Activated CD4-positive, alpha-beta T cell treated with anti-CD3 and anti-CD28 coated beads for 36 hours (primary cell): ENCODE data around the gene RFX4. TPM values are rescaled to one million over a fixed set of nuclear protein-coding genes. Genes with fewer than 3 reads are reported as not detected.
A peak's percentile ranks its signal among the peaks of the same experiment; 100 is the strongest.
"Not testable (repeated sequence)": the region's sequence is repeated elsewhere in the genome, so short reads cannot be mapped to it uniquely, and the experiment has no call there.

ENCODE experiments used
- ATAC-seq: fragments of 200-7000 bp; cut with Tn5 transposase; one replicate; pipeline ENCODE4 v1.10.0; 2021; ENCODE audit warnings: mild to moderate bottlenecking, moderate library complexity
- CTCF ChIA-PET: fragments of 350-600 bp; sonication (Branson Sonifier 250); formaldehyde crosslinking; loops from one replicate; lab custom pipeline; 2021; ENCODE audit warnings: antibody characterized with exemption; lab: Charles Lee
- POLR2A ChIA-PET: fragments of 350-600 bp; sonication (Branson Sonifier 250); formaldehyde crosslinking; loops from one replicate; lab custom pipeline; 2021; ENCODE audit warnings: antibody characterized with exemption, inconsistent platforms; lab: Charles Lee
- DNase-seq: peaks from one replicate; pipeline ENCODE4 v3.0.0-alpha.2; 2020
- H3K27ac Mint-ChIP-seq: one replicate; pipeline ENCODE4 v1.8.0; 2021; ENCODE audit warnings: mixed read lengths
- H3K27me3 Mint-ChIP-seq: one replicate; pipeline ENCODE4 v1.8.0; 2021; ENCODE audit warnings: mixed read lengths
- H3K36me3 Mint-ChIP-seq: one replicate; pipeline ENCODE4 v1.8.0; 2021; ENCODE audit warnings: low read depth, mixed read lengths
- H3K4me1 Mint-ChIP-seq: one replicate; pipeline ENCODE4 v1.8.0; 2021; ENCODE audit warnings: mixed read lengths
- H3K4me3 Mint-ChIP-seq: one replicate; pipeline ENCODE4 v1.8.0; 2021; ENCODE audit warnings: mild to moderate bottlenecking, moderate library complexity, mixed read lengths
- H3K9me3 Mint-ChIP-seq: one replicate; pipeline ENCODE4 v1.8.0; 2021; ENCODE audit warnings: low read depth, mixed read lengths
- intact Hi-C, 2 experiments: fragments of 100-400 bp; cut with DNase I in 1 of 2; cut with micrococcal nuclease in 1 of 2; formaldehyde crosslinking; loops; one replicate each; pipeline versions ENCODE4 v1.14.2 to v1.15.1; 2022 to 2024; cut with DNase I, micrococcal nuclease
- total RNA-seq, 2 experiments: library from RNA; stranded (reverse); gene quantifications; one replicate each; pipeline ENCODE4 v1.2.3, GENCODE V29; 2021

Gene RFX4
- total RNA-seq, 2 experiments from 2014 or later, result not detected

DNA sequence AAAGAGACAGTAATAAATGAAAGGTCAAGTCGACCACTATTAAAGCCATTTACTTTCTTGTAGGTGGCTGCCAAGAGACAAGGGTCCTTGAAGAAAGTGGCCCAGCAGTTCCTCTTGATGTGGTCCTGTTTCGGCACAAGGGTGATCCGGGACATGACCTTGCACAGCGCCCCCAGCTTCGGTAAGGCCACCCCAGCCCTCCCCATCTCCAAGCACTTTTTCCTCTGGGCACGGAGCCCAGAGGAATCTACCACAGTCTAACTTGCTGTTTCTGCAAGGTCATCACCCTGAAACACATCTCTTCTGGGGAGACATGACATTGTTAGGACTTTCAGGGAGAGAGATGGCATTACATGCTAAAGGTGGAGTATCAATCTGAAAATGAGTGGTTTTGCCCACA, 137.9 kb downstream of the RFX4 start:
- intact Hi-C loops, result no loop called here
- no peaks in the 10 kb centered on the region for H3K4me1 Mint-ChIP-seq
- POLR2A ChIA-PET, result no interaction called here

DNA sequence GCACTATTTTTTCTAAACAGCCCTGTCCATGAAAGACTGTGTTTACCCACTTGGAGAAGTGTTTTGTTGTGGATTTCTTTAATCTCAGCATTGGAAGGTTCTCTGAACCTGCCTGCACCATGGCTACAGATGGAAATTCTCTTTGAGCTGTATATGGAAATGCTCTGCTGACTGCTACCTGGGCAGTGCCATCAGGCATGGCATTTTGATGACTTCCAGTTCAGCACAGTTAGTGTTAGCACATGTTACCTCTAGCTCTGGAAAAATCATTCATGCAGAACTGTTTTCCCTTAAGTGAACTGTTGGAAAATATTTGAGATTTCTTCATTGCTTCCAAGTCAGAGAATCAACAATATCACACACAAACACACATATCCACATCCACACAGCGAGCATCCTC, 139.1 kb downstream of the RFX4 start:
- Mint-ChIP-seq H3K9me3 (no peaks in the 10 kb centered on the region), H3K4me1 (peaks cover 3% of the 10 kb centered on the region), H3K4me3 (no peak overlapping the region), H3K27ac (no peak overlapping the region), H3K36me3 (no peaks in the 10 kb centered on the region), H3K27me3 (no peaks in the 10 kb centered on the region)
- CTCF ChIA-PET, result no interaction called here
- POLR2A ChIA-PET, result no interaction called here
- ATAC-seq, result no peak
- no peak for DNase-seq
- intact Hi-C loops, result no loop called here

More for the DNA sequence above, 137.9 kb downstream of the RFX4 start:
- Mint-ChIP-seq H3K4me3 (no peak overlapping the region), H3K27me3 (no peaks in the 10 kb centered on the region), H3K9me3 (no peaks in the 10 kb centered on the region), H3K36me3 (no peaks in the 10 kb centered on the region), H3K27ac (no peak overlapping the region)
- CTCF ChIA-PET, result no interaction called here
- ATAC-seq, result no peak
- no peak for DNase-seq

DNA sequence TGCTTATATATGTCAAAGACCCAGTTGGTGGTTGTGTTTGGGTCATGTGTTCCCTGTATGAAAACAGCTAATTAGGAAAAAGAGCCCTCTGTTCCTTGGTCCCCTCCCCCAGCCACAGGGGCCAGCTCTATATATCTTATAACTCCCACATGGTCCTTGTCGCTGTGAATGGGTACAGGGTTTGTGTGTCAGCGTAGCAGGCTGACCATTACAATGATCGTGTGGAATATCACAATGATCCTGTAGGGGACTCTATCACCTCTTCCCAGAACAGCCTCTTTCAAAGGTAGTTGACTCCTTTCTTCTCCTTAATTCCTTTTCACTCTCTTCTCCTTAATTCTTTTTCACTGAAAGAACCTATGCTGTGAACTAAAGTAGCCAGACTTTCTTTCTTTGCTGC, 140.0 kb downstream of the RFX4 start:
- no peaks in the 10 kb centered on the region for H3K36me3 Mint-ChIP-seq
- H3K27ac Mint-ChIP-seq, result no peak overlapping the region
- no peaks in the 10 kb centered on the region for H3K27me3 Mint-ChIP-seq
- ChIA-PET POLR2A (no interaction called here), CTCF (no interaction called here)
- H3K4me1 Mint-ChIP-seq, result peaks cover 3% of the 10 kb centered on the region
- no peaks in the 10 kb centered on the region for H3K9me3 Mint-ChIP-seq
- H3K4me3 Mint-ChIP-seq, result no peak overlapping the region
- ATAC-seq (no peak), DNase-seq (no peak)
- intact Hi-C loops, result no loop called here

DNA sequence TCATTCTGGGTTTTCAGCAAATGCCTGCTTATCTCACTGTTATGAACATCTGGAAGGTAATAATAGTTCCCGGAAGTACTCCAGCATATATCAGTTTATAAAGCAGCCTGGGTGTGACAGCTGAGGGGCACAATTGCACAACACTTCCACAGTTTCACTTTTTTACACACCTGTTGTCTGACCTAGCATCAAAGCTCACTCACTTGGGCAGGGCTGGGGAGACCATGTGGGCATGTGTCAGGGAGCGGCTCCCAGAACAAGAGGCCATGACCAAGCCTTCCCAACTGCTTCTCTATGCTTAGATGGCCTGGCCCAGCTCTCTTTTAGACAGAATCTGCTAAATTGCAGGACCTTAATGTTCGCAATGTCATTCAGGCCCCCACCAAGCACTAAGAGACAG, 140.6 kb downstream of the RFX4 start:
- H3K27ac Mint-ChIP-seq, result no peak overlapping the region
- intact Hi-C loops, result no loop called here
- CTCF ChIA-PET, result interaction anchor here (1.0 kb wide), 1 partner anchor 9 kb away, joined by 3 read pairs; no protein-coding TSS in a partner anchor
- H3K4me3 Mint-ChIP-seq, result no peak overlapping the region
- H3K27me3 Mint-ChIP-seq, result no peaks in the 10 kb centered on the region
- ATAC-seq (no peak), DNase-seq (no peak)
- H3K4me1 Mint-ChIP-seq, result peaks cover 3% of the 10 kb centered on the region
- POLR2A ChIA-PET, result no interaction called here
- H3K9me3 Mint-ChIP-seq, result no peaks in the 10 kb centered on the region
- no peaks in the 10 kb centered on the region for H3K36me3 Mint-ChIP-seq

DNA sequence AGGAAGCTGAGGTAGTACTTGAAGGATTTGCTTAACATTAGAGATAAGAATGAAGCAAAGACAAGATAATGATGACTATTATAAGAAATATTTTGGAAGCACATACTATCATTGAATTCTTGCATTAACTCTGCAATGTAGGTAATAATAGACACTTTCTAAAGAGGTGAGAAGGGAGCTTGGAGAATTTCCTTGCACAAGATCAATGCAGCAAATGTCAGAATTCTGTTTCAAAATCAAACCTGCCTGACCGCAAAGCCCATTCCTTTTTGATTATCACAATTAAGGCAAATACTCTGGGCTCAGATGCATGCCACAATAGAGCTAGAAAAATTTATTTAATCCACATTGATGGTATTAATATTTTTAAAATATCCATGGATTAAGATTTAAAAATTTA, 141.3 kb downstream of the RFX4 start:
- intact Hi-C loops, result no loop called here
- H3K9me3 Mint-ChIP-seq, result no peaks in the 10 kb centered on the region

DNA sequence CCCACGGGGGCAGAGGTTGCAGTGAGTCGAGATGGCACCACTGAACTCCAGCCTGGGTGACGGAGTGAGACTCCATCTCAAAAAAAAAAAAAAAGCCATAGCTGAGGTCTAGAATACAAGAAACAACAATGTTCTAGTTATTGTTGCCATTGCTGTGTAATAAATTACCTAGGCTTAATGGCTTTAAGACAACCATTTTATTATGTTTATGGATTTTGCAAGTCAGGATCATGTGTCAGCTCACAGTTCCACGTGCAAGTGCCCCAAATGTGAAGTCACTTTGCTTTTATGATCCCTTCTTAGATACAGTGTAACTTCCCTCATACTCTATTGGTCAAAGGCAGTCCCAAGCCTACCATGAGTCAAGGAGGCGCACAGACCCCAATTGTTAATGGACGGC, 142.1 kb downstream of the RFX4 start:
- H3K4me1 Mint-ChIP-seq, result peaks cover 3% of the 10 kb centered on the region
- H3K9me3 Mint-ChIP-seq, result no peaks in the 10 kb centered on the region
- no peaks in the 10 kb centered on the region for H3K27me3 Mint-ChIP-seq
- CTCF ChIA-PET, result no interaction called here
- no peak for ATAC-seq
- no peak for DNase-seq
- POLR2A ChIA-PET, result no interaction called here
- H3K36me3 Mint-ChIP-seq, result no peaks in the 10 kb centered on the region
- no peak overlapping the region for H3K27ac Mint-ChIP-seq
- intact Hi-C loops, result no loop called here
- no peak overlapping the region for H3K4me3 Mint-ChIP-seq

More for the DNA sequence above, 141.3 kb downstream of the RFX4 start:
- no peak for ATAC-seq
- DNase-seq, result no peak
- Mint-ChIP-seq H3K4me1 (peaks cover 3% of the 10 kb centered on the region), H3K36me3 (no peaks in the 10 kb centered on the region), H3K27me3 (no peaks in the 10 kb centered on the region), H3K4me3 (no peak overlapping the region), H3K27ac (no peak overlapping the region)
- CTCF ChIA-PET, result interaction anchor here (1.0 kb wide), 1 partner anchor 10 kb away, joined by 3 read pairs; no protein-coding TSS in a partner anchor
- POLR2A ChIA-PET, result no interaction called here

DNA sequence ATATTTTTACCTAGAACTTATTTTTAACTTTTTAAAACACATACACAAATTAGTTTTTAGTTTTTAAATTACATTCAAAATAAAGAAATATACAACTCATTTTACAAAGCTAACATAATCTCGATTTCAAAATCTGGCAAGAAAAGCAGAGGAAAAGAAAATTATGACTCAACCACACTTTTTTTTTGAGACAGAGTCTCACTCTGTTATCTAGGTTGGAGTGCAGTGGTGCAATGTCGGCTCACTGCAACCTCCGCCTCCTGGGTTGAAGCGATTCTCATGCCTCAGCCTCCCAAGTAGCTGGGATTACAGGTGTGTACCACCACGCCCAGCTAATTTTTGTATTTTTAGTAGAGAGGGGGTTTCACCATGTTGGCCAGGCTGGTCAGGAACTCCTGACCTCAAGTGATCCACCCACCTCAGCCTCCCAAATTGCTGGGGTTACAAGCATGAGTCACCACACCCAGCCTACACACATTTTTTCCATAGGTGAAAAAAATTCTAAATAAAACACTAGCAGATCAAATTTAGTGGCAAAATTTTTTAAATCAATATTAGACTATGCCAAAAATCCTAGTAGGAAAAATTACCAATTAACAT, 143.9 kb downstream of the RFX4 start:
- POLR2A ChIA-PET, intact Hi-C loops, H3K4me1 Mint-ChIP-seq, H3K27ac Mint-ChIP-seq, H3K4me3 Mint-ChIP-seq, H3K27me3 Mint-ChIP-seq, H3K9me3 Mint-ChIP-seq, ATAC-seq, H3K36me3 Mint-ChIP-seq: not testable (repeated sequence)
- CTCF ChIA-PET, result interaction anchor here (1.2 kb wide), 1 partner anchor 9 kb away, joined by 3 read pairs; no protein-coding TSS in a partner anchor
- DNase-seq, result peak; percentile 34

DNA sequence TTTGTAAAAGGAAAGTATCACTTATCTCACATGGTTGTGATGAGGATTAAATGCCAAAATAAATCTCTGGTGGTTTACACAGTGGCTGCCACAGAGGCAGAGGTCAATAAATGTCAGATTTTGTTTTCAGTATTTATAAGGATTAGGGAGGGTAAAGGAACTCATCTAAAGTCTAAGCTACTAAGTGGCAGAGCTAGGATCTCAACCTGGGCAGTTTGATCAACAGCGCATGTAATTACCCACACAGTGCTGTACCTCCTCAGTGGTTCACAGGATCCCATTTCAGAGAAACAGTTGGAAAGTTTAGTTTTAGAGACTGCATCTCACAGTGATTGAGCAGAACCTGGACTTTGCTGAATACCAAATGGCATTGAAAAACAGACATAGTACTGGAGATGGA, 146.8 kb downstream of the RFX4 start:
- intact Hi-C loops, result no loop called here
- no peak for DNase-seq
- Mint-ChIP-seq H3K27ac (no peak overlapping the region), H3K36me3 (no peaks in the 10 kb centered on the region), H3K27me3 (no peaks in the 10 kb centered on the region), H3K4me1 (peaks cover 3% of the 10 kb centered on the region), H3K9me3 (no peaks in the 10 kb centered on the region), H3K4me3 (no peak overlapping the region)
- ChIA-PET CTCF (interaction anchor here (0.7 to 1.5 kb wide), 3 partner anchors 37 to 1577 kb away, joined by 3 read pairs; no protein-coding TSS in a partner anchor), POLR2A (no interaction called here)
- ATAC-seq, result no peak

DNA sequence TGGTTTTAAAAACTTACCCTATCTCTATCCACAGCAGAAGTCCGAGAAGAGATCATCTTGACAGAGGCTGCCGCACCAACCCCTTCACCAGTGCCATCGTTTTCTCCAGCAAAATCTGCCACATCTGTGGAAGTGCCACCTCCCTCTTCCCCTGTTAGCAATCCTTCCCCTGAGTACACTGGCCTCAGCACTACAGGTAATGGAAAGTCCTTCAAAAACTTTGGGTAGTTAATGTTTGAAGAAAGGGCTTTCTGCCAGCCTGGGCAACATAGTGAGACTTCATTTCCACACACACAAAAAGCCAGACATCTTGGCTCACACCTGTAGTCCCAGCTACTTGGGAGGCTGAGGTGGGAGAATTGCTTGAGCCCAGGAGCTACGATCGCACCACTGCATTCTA, 150.1 kb downstream of the RFX4 start:
- no peaks in the 10 kb centered on the region for H3K36me3 Mint-ChIP-seq
- ATAC-seq, result no peak
- no peaks in the 10 kb centered on the region for H3K4me1 Mint-ChIP-seq
- no peaks in the 10 kb centered on the region for H3K9me3 Mint-ChIP-seq
- ChIA-PET CTCF (no interaction called here), POLR2A (interaction anchor here (0.5 kb wide), 1 partner anchor 315 kb away, joined by 3 read pairs; no protein-coding TSS in a partner anchor)
- intact Hi-C loops, result no loop called here
- no peak overlapping the region for H3K27ac Mint-ChIP-seq
- no peak overlapping the region for H3K4me3 Mint-ChIP-seq
- no peaks in the 10 kb centered on the region for H3K27me3 Mint-ChIP-seq
- no peak for DNase-seq

DNA sequence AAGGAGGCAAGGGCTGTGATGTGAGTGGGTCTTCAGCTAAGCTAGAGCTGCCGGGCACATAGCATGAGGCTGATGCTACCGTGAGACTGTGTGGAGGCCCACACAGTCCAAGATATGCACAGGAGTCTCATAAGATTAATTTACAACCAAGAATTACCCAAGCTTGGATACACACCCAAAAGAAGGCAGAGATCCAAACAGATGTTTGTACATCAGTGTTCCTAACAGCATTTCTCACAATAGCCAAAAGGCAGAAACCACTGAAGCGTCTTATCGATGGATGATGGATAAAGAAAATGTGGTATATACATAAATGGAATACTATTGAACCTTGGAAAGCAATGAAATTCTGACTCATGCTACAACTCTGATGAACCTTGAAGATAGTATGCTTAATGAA, 150.9 kb downstream of the RFX4 start:
- Mint-ChIP-seq H3K4me3 (no peak overlapping the region), H3K27ac (no peak overlapping the region), H3K36me3 (no peaks in the 10 kb centered on the region), H3K4me1 (no peaks in the 10 kb centered on the region), H3K27me3 (no peaks in the 10 kb centered on the region), H3K9me3 (no peaks in the 10 kb centered on the region)
- intact Hi-C loops, result no loop called here
- ATAC-seq (no peak), DNase-seq (no peak)
- POLR2A ChIA-PET, result interaction anchor here (0.5 kb wide), 1 partner anchor 316 kb away, joined by 3 read pairs; no protein-coding TSS in a partner anchor
- CTCF ChIA-PET, result no interaction called here

DNA sequence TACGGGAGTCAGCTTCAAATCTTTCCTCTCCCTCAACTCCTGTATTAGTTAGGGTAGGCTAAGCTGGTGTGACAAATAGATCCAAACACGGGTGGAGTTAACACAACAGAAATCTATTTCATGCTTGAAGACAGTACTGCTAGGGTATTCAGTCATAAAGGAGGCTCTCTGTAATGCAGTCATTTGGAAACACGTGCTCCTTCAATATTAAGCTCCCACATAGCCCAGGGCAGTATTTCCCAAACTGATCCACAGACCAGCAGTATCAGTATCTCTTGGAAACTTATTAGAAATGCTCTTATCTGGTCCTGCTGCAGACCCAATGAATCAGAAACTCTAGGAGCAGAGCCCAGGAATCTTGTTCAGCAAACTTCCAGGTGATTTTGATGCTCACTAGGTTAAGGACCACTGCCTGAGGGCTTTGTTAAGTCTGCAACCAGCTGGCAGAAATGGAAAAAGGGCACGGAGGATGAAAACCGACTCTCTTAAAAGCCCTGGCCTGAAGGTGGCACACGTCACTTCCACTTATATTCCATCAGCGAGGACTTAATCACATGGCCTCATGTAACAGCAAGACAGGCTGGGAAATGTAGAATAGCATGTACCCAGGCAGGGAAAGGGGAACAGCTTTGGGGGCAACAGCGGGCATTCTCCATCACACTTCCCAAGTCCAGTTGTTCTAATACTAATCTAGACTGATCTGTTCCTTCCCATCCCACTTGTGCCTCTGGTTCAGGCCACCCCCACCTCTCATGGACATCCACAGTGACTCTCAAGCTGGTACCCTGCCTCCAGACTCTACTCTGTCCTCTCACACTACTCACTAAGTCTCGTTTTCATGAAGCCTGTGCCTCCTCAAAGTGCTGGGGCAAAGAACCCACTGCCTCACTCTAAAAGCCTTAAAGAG, 153.5 kb downstream of the RFX4 start:
- CTCF ChIA-PET, result no interaction called here
- ATAC-seq, result peak; percentile 55
- no peak overlapping the region for H3K27ac Mint-ChIP-seq

More for the DNA sequence above, 153.5 kb downstream of the RFX4 start:
- DNase-seq, result no peak
- no peak overlapping the region for H3K4me3 Mint-ChIP-seq
- no peaks in the 10 kb centered on the region for H3K36me3 Mint-ChIP-seq
- no peaks in the 10 kb centered on the region for H3K9me3 Mint-ChIP-seq
- H3K27me3 Mint-ChIP-seq, result no peaks in the 10 kb centered on the region
- H3K4me1 Mint-ChIP-seq, result no peaks in the 10 kb centered on the region
- POLR2A ChIA-PET, result no interaction called here
- intact Hi-C loops, result loop anchor here in 1 of 2 experiments (5.0 kb wide), 1 partner anchor 181 kb away; no protein-coding TSS in a partner anchor
